Activated CD8-positive, alpha-beta memory T cell treated with anti-CD3 and anti-CD28 coated beads, Interleukin-2, amount 50 U/mL, for 4 hours (primary cell): Measurements from ENCODE around the gene CC2D1A.
A peak's percentile ranks its signal among the peaks of the same experiment; 100 is the strongest.
"Not testable (repeated sequence)": the region's sequence is repeated elsewhere in the genome, so short reads cannot be mapped to it uniquely, and the experiment has no call there.

Experiments used
- DNase-seq: peaks from one replicate; pipeline ENCODE4 v3.0.0-alpha.2; 2020

Gene CC2D1A

DNA sequence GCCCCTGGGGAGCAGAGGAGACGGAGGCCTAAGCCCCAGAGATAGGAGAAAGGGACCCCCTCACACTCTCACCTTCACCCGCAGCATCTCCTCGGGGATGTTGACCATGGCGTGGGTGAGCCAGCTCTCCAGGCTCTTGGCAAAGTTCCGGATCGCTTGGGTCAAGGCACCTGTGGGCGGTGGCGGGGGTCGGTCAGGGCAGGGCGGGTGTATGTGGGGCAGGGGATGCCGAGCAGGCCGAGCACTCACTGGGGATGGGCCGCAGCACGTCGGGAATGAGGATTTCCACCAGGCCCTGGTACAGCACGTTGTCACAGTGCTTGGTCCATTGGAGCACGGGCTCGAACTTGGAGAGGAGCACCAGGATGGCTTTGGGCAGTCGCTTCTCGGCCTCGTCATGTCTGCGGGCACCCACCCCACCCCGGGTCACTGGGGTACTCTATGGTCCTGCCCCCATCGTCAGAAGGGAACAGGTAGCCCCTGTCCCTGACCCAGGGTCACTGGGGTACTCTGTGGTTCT is 59.4 kb downstream of the CC2D1A start:
- DNase-seq: no peak

DNA sequence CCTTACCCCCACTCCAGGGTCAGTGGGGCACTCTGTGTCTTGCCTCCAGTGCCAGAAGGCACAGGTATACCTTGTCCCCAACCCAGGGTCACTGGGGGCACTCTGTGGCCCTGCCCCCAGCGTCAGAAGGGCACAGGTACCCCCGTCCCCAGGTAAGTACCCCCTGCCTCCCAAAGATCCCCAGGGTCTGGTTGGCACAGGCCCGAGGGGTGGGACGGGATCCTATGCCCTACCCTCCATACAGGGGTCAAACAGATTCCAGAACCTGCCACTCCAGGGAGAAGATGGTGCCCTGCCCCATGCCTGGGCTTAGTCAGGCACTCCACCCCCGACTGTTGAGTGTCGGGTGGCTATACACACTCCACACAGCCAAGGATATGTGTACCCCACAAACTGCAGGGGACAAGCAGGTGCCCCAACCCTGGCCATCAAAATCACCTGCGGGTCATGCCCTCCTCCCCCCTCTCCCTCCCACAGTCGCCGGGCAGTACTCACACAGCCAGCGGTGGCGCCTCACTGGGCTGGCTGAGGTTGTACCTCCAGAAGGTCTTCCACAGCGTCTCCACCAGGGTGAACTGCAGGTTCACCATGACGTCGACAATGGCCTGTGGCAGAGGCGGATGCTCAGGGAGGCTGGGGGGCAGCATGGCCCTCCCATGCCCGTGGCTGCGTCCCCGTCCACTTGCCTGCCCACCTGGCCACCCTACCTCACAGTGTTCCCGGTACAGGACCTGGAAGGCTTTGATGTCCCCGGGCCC is 60.1 kb downstream of the CC2D1A start:
- DNase-seq: no peak

- no peak for DNase-seq
Observed at GRCh38 chr19:13966684-13967128, 60.7 kb downstream of the CC2D1A start.

GRCh38 chr19:13967206-13967605 is 61.2 kb downstream of the CC2D1A start:
- not testable (repeated sequence) for DNase-seq

- no peak for DNase-seq
Observed at GRCh38 chr19:13968383-13968935, 62.5 kb downstream of the CC2D1A start.

DNA sequence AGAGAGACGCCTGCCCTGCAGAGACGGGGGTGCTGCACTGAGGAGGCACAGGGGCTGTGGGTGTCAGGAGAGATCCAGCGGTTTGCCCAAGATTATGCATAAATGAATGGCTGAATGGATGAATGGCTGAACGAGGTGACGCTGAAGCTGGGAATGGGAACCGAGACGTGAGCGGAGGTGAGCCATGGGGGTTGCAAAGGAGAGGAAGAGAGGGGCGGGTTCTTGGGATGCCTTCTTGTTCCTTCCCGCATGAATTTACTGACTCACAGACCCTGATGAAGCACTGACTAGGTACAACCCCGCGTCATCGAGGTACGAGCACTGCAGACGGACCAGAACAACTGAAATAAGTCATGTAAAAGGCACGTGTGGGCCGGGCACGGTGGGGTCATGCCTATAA is 63.0 kb downstream of the CC2D1A start:
- no peak for DNase-seq

DNA sequence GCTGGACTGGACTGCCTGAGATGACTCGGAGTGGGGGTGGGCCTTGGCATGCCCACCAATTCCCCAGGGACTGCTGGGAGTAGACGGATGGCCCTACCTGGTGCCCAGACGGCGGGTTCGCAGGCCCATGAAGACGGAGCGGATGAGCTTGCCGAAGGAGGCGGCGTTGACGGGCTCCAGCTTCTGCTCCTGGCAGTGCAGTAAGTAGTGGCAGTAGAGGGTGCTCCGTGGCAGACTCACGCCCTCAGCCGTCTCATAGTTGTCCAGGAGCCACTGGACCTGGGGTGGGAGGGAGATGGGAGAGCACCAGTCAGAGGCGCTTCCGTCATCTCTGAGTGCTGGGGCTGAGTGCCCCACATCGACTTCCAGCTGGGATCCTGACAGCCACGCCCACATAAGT is 63.9 kb downstream of the CC2D1A start:
- no peak for DNase-seq

- DNase-seq: not testable (repeated sequence)
Observed at GRCh38 chr19:13971868-13972267, 65.9 kb downstream of the CC2D1A start.

DNA sequence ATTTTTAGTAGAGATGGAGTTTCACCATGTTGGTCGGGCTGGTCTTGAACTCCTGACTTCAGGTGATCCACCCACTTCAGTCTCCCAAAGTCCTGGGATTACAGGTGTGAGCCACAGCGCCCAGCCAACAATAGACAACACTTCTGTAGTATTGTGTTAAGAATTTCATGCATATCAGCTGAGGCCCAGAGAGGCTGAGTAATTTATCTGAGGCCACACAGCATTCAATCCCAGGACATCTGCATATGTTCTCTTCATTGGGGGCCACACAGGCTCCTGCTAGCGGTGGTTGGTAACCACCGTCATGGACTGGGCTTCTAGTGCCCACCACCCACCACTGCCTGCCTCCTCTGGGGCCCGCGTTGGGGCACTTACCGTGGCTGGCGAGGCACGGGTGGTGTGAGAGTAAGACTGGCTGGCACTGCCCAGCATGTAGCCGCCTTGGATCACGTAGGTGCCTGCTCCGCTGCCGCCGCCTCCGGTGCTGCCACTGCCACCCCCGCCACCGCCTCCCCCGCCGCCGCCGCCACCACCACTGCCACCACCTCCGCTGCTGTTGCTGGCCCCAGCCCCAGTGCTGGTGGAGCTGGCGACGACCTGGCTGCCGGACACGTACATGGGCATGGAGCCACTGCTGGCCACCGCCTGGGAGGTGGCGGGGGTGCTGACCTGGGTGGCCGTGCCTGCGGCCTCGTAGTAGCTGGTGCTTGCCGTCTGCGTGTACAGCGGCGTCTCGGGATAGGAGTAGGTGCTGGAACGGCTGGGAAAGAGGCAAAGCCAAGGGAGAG is 66.6 kb downstream of the CC2D1A start:
- DNase-seq: no peak

- DNase-seq: not testable (repeated sequence)
Observed at GRCh38 chr19:13973479-13973878, 67.5 kb downstream of the CC2D1A start.

DNA sequence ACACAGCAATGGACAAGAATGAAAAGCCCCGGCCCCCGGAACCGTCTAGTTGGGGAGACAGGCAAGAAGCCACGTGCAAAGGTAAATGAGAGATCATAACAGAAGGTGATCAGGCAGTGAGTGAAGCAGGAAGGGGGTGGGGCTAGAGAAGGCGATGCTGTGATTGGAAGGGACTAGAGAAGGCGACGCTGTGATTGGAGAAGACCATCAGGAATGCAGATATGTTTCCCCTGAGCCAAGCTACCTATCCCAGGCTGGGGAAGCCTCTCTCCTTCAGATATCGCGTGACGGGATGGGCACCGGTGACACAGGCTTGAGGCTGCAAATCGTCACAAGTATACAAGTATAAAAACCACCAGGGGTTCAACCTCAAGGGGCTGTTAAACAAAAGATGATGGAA is 68.1 kb downstream of the CC2D1A start:
- DNase-seq: peak; percentile 49

- no peak for DNase-seq
Observed at GRCh38 chr19:13975870-13976269, 69.9 kb downstream of the CC2D1A start.

DNA sequence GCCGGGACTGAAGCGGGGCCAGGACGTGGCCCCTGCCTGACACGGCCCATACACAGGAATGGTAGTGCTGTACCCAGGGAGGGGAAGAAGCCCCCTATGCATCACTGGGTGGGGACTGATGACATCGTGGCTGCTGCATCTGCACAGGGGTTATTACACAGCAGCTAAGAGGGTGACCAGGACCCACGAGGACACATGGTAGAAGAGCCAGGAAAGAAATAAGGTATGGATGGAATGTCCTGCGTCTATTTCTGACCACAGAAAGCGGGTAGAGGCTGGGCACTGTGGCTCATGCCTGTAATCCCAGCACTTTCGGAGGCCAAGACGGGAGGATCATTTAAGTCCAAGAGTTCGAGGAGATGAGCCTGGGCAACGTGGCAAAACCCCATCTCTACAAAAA is 70.4 kb downstream of the CC2D1A start:
- DNase-seq: no peak

DNA sequence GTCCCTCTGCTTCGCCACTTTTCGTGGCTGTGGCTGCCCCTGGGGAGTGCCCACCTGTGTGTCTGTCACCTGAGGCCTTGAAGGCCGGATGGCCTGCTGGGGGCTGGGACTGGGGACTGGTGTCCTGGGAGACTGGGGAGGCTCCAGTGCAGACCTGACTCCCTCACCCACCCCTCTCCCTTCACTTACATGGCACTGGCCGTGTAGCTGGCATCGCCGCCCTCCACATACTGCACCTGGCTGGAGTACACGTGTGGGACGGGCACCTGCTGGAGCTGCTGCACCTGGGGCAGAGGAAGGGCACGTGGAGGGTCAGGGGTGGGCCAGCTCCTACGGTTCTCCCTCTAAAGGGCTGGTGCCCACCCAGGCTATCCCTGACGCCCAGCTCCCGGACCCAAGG is 71.8 kb downstream of the CC2D1A start:
- no peak for DNase-seq

DNA sequence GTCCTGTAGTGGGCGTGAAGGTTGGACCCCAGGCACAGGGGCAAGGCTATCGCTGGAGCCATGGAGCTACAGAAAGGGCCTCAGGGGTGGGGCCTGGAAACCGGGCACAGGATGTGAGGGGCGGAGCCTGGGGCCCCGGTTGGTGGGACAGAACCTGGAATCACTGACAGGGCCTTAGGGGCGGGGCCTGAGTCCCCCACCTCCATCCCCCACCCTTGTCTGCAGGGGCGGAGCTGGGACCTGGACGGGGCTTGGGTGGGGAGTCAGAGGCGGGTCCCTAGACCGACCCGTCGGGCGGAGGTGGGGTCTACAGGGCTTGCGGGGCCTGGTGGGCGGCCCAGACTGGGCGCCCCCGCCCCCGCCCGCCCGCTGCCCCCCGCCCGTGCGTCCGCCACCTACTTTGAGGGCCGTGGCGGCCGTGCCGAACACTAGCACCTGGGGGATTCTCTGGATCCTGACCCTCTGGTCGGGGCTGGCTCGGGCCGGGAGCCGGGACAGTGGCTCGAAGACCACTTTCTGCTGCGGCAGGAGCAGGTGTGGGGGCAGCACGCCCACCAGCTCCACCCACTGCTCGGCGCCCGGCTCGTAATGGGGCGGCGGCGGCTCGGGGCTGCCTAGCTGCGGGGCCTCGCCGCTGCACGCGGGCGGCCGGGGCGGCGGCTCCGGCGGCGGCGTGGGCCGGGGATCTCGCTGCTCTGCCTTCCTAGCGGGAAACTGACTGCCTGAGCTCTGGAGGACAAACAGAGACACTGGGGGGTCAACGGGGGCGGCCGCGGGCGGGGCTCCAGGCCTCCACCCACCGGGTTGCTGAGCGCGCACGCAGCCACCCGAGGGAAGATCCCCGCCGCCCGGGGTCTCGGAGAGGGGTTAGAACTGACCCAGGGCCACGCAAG is 72.6 kb downstream of the CC2D1A start:
- peak; percentile 43 for DNase-seq

GRCh38 chr19:13979244-13979615 is 73.2 kb downstream of the CC2D1A start:
- DNase-seq: no peak

- DNase-seq: no peak
Observed at GRCh38 chr19:13979686-13980085, 73.7 kb downstream of the CC2D1A start.

GRCh38 chr19:13980340-13980739 is 74.3 kb downstream of the CC2D1A start:
- no peak for DNase-seq
